HFFc6 (cell line): ENCODE data around the gene HPGDS. TPM values are rescaled to one million over a fixed set of nuclear protein-coding genes. Genes with fewer than 3 reads are reported as not detected.

Experiments
- DNase-seq: peaks from one replicate; pipeline ENCODE4 v3.0.0-alpha.2; 2018
- H3K27ac Mint-ChIP-seq: 2 replicates; pipeline ENCODE4 v1.8.0; 2020; ENCODE audit warnings: mild to moderate bottlenecking, mixed read lengths
- H3K27me3 Mint-ChIP-seq: 2 replicates; pipeline ENCODE4 v1.8.0; 2021; ENCODE audit warnings: mild to moderate bottlenecking, moderate library complexity, mixed read lengths; ENCODE audit not compliant: insufficient read depth
- H3K36me3 Mint-ChIP-seq: 2 replicates; pipeline ENCODE4 v1.8.0; 2021; ENCODE audit warnings: low read depth, mixed read lengths
- H3K4me1 Mint-ChIP-seq: 2 replicates; pipeline ENCODE4 v1.8.0; 2020; ENCODE audit warnings: low read depth, mixed read lengths
- H3K4me3 Mint-ChIP-seq: 2 replicates; pipeline ENCODE4 v1.8.0; 2020; ENCODE audit warnings: mild to moderate bottlenecking, moderate library complexity, mixed read lengths
- H3K9me3 Mint-ChIP-seq: 2 replicates; pipeline ENCODE4 v1.8.0; 2020; ENCODE audit warnings: mild to moderate bottlenecking, mixed read lengths
- total RNA-seq, 6 experiments: library from RNA; stranded (reverse); fragmentation: NEBNext Ultra II Directional; extraction: Animal tissue kit (Norgen Biotek cat#: 25700); gene quantifications; 2 replicates in 1 of 6; 3 replicates in 5 of 6; pipeline ENCODE4 v1.2.3, GENCODE V29; 2021
- TF ChIP-seq, protein P1 (sequence below): fragments of 200-600 bp; sonication (generic); IDR thresholded peaks from 2 replicates; pipeline ENCODE4 v1.5.0; 2021; ENCODE audit warnings: antibody characterized with exemption, mild to moderate bottlenecking

HPGDS gene
- total RNA-seq, 6 experiments from 2014 or later: not detected

DNA sequence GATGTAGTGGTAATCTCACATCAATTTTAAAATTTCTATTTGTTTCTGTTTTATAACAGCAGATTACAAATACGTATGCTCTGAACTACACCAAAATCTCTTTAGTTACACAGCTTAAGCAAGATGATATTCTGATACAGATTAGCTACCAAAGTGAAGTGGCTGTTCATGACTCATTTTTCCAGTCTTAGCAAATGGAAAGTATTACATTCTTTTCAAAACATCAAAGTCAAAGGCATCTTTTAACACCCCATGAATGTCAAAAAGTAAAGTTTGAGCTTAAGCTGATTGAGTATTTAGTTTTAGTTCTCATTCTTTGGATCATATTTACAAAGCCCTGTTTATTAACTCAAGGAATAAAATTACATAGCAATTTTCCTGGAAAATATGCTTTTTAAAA lies 6.6 kb upstream of the HPGDS start:
- Mint-ChIP-seq H3K9me3 (no peaks in the 10 kb centered on the region), H3K27ac (no peak overlapping the region), H3K36me3 (no peaks in the 10 kb centered on the region), H3K27me3 (peaks cover 12% of the 10 kb centered on the region), H3K4me3 (no peak overlapping the region), H3K4me1 (peaks cover 15% of the 10 kb centered on the region; the same call in 1 of the 2 replicates)
- DNase-seq: no peak
- TF ChIP-seq, protein P1, sequence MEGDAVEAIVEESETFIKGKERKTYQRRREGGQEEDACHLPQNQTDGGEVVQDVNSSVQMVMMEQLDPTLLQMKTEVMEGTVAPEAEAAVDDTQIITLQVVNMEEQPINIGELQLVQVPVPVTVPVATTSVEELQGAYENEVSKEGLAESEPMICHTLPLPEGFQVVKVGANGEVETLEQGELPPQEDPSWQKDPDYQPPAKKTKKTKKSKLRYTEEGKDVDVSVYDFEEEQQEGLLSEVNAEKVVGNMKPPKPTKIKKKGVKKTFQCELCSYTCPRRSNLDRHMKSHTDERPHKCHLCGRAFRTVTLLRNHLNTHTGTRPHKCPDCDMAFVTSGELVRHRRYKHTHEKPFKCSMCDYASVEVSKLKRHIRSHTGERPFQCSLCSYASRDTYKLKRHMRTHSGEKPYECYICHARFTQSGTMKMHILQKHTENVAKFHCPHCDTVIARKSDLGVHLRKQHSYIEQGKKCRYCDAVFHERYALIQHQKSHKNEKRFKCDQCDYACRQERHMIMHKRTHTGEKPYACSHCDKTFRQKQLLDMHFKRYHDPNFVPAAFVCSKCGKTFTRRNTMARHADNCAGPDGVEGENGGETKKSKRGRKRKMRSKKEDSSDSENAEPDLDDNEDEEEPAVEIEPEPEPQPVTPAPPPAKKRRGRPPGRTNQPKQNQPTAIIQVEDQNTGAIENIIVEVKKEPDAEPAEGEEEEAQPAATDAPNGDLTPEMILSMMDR: no peak

GRCh38 chr4:94348666-94349065 lies 6.0 kb upstream of the HPGDS start:
- Mint-ChIP-seq H3K27me3 (peaks cover 12% of the 10 kb centered on the region), H3K27ac (no peak overlapping the region), H3K36me3 (no peaks in the 10 kb centered on the region), H3K4me1 (peaks cover 15% of the 10 kb centered on the region; the same call in 1 of the 2 replicates), H3K4me3 (no peak overlapping the region), H3K9me3 (no peaks in the 10 kb centered on the region)
- no peak for DNase-seq
- TF ChIP-seq, protein P1: no peak

DNA sequence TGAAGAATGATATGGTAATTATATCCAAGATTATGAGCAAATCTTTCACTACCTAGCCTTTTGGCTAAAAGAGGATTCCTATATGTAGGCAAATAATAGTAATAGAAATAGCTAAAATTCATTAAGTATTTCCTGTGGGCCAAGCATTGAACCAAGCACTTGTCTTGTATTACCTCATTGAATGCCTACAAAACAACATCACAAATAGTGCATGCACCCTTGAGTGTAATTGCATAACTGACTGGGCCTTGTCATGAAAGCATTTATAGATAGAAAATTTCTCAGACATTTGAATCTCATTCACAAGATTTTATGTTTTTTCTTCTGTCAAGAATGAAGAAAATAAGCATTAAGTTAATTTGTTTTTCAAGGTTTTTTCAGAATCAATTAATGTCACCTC lies 3.9 kb upstream of the HPGDS start:
- peaks cover 3% of the 10 kb centered on the region for H3K27me3 Mint-ChIP-seq
- no peaks in the 10 kb centered on the region for H3K9me3 Mint-ChIP-seq
- H3K4me3 Mint-ChIP-seq: no peak overlapping the region
- no peak overlapping the region for H3K27ac Mint-ChIP-seq
- H3K36me3 Mint-ChIP-seq: no peaks in the 10 kb centered on the region
- TF ChIP-seq, protein P1: no peak
- peaks cover 19% of the 10 kb centered on the region; the same call in 1 of the 2 replicates for H3K4me1 Mint-ChIP-seq
- DNase-seq: no peak

GRCh38 chr4:94345969-94346368 lies 3.3 kb upstream of the HPGDS start:
- H3K9me3 Mint-ChIP-seq: no peaks in the 10 kb centered on the region
- no peak overlapping the region for H3K4me3 Mint-ChIP-seq
- TF ChIP-seq, protein P1: no peak
- no peak for DNase-seq
- peaks cover 19% of the 10 kb centered on the region; the same call in 1 of the 2 replicates for H3K4me1 Mint-ChIP-seq
- H3K36me3 Mint-ChIP-seq: no peaks in the 10 kb centered on the region
- no peaks in the 10 kb centered on the region; the same call in none of the 2 replicates for H3K27me3 Mint-ChIP-seq
- H3K27ac Mint-ChIP-seq: no peak overlapping the region

- Mint-ChIP-seq H3K27ac (no peak overlapping the region), H3K4me1 (peaks cover 19% of the 10 kb centered on the region; the same call in 1 of the 2 replicates), H3K27me3 (no peaks in the 10 kb centered on the region; the same call in none of the 2 replicates), H3K9me3 (no peaks in the 10 kb centered on the region), H3K4me3 (peak overlapping the region; percentile 46; the same call in 1 of the 2 replicates), H3K36me3 (no peaks in the 10 kb centered on the region)
- no peak for DNase-seq
- TF ChIP-seq, protein P1: no peak
Measured at GRCh38 chr4:94345266-94345665, 2.6 kb upstream of the HPGDS start.
